HCT116 (cell line): ENCODE results near the gene MPPED1. TPM values are rescaled to one million over a fixed set of nuclear protein-coding genes. Genes with fewer than 3 reads are reported as not detected.

Experiments
- ATAC-seq: fragments of 200-7000 bp; cut with Tn5 transposase; 2 replicates; pipeline ENCODE4 v1.9.1; 2020; ENCODE audit warnings: mild to moderate bottlenecking, moderate library complexity
- BruUV-seq: library from RNA; stranded (reverse); fragments of 400-500 nt; replicated peaks from 2 replicates; lab custom pipeline; 2021; lab: Mats Ljungman, UMichigan
- CTCF ChIA-PET: fragments of 300-600 bp; sonication (Branson Sonifier 250); formaldehyde crosslinking; loops from one replicate; lab custom pipeline; 2021; ENCODE audit warnings: antibody characterized with exemption; lab: Charles Lee
- POLR2A ChIA-PET: fragments of 300-600, 350-600 bp; sonication (Branson Sonifier 250); formaldehyde crosslinking; loops from one replicate; lab custom pipeline; 2021; ENCODE audit warnings: antibody characterized with exemption; lab: Charles Lee
- RAD21 ChIA-PET, 2 experiments: fragments of 300-600 bp; sonication (Branson Sonifier 250); formaldehyde crosslinking; loops; one replicate each; lab custom pipeline; 2023; ENCODE audit warnings: low total read pairs in 2 of 2; ENCODE audit not compliant: uncharacterized antibody in 2 of 2, unreplicated experiment in 2 of 2, low non-redundant PET in 1 of 2; lab: Charles Lee
- DNase-seq: peaks from one replicate; pipeline ENCODE4 v3.0.0-alpha.2; 2010; ENCODE audit warnings: low read depth, low spot score
- H2AFZ ChIP-seq: fragments of 200-600 bp; shearing (Covaris generic), sonication (generic); 2 replicates; pipeline ENCODE4 v1.6.1; 2017; ENCODE audit warnings: low read depth, mixed run types, mixed read lengths, antibody characterized with exemption, low read length; ENCODE audit not compliant: poor library complexity, severe bottlenecking
- H3K27ac ChIP-seq: 2 replicates; pipeline ENCODE4 v1.5.1; 2012; ENCODE audit warnings: low read depth, low read length
- H3K27me3 ChIP-seq: fragments of 200-600 bp; sonication (generic); 2 replicates; pipeline ENCODE4 v1.6.1; 2016; ENCODE audit warnings: mixed run types, low read length, mixed read lengths; ENCODE audit not compliant: insufficient read depth
- H3K36me3 ChIP-seq, 2 experiments: fragments of 200-500 bp in 1 of 2; fragments of 200-600 bp in 1 of 2; sonication (Bioruptor generic) in 1 of 2; sonication (generic) in 1 of 2; 2 replicates each; pipeline versions ENCODE4 v1.5.1 to v1.6.1; 2014 to 2016; ENCODE audit warnings: low read length in 2 of 2, inconsistent platforms in 1 of 2, mixed read lengths in 1 of 2, mixed run types in 1 of 2; ENCODE audit not compliant: insufficient read depth in 2 of 2, control insufficient read depth in 1 of 2
- H3K4me1 ChIP-seq, 2 experiments: fragments of 200-600 bp in 1 of 2; sonication (generic) in 1 of 2; 2 replicates each; pipeline versions ENCODE4 v1.5.1 to v1.6.1; 2012 to 2017; ENCODE audit warnings: low read length in 2 of 2, inconsistent platforms in 1 of 2, mild to moderate bottlenecking in 1 of 2, mixed read lengths in 1 of 2, mixed run types in 1 of 2, moderate library complexity in 1 of 2; ENCODE audit not compliant: insufficient read depth in 2 of 2, control insufficient read depth in 1 of 2
- H3K4me2 ChIP-seq: fragments of 200-600 bp; sonication (generic); 2 replicates; pipeline ENCODE4 v1.6.1; 2017; ENCODE audit warnings: mixed run types, low read length, mixed read lengths
- H3K4me3 ChIP-seq, 2 experiments: fragments of 200-600 bp in 1 of 2; sonication (generic) in 1 of 2; replicated peaks in 1 of 2; 2 replicates each; pipeline ENCODE4 v1.5.1; 2011 to 2016; ENCODE audit warnings: low read length in 2 of 2, control low read depth in 1 of 2, low read depth in 1 of 2, mild to moderate bottlenecking in 1 of 2, mixed read lengths in 1 of 2, mixed run types in 1 of 2
- H3K79me2 ChIP-seq: fragments of 200-600 bp; sonication (generic); 2 replicates; pipeline ENCODE4 v1.6.1; 2017; ENCODE audit warnings: mild to moderate bottlenecking, mixed run types, low read length, moderate library complexity, mixed read lengths; ENCODE audit not compliant: insufficient read depth
- H3K9ac ChIP-seq: fragments of 200-600 bp; sonication (generic); 2 replicates; pipeline ENCODE4 v1.6.1; 2016; ENCODE audit warnings: low read length, mixed read lengths
- H3K9me2 ChIP-seq: fragments of 200-600 bp; sonication (generic), shearing (Covaris generic); 2 replicates; pipeline ENCODE4 v1.6.1; 2017; ENCODE audit warnings: mixed run types, mild to moderate bottlenecking, moderate library complexity; ENCODE audit not compliant: insufficient read depth
- H3K9me3 ChIP-seq, 2 experiments: fragments of 200-500 bp in 1 of 2; fragments of 200-600 bp in 1 of 2; sonication (Bioruptor generic) in 1 of 2; sonication (generic) in 1 of 2; 2 replicates each; pipeline ENCODE4 v1.6.1; 2014 to 2017; ENCODE audit warnings: low read length in 2 of 2, mixed read lengths in 2 of 2, inconsistent platforms in 1 of 2, low read depth in 1 of 2, mild to moderate bottlenecking in 1 of 2, mixed run types in 1 of 2, moderate library complexity in 1 of 2; ENCODE audit not compliant: control insufficient read depth in 1 of 2, insufficient read depth in 1 of 2
- H4K20me1 ChIP-seq: fragments of 200-600 bp; sonication (generic), shearing (Covaris generic); 2 replicates; pipeline ENCODE4 v1.6.1; 2017; ENCODE audit warnings: mixed run types, mild to moderate bottlenecking, moderate library complexity; ENCODE audit not compliant: insufficient read depth
- CBX3 ChIP-seq: IDR thresholded peaks from 2 replicates; pipeline ENCODE4 v1.6.1; 2012; ENCODE audit warnings: low read depth
- CEBPB ChIP-seq: IDR thresholded peaks from 2 replicates; pipeline ENCODE4 v1.6.1; 2012; ENCODE audit warnings: low read depth
- EGR1 ChIP-seq: IDR thresholded peaks from 2 replicates; pipeline ENCODE4 v1.6.1; 2012; ENCODE audit warnings: low read depth
- ELF1 ChIP-seq: IDR thresholded peaks from 2 replicates; pipeline ENCODE4 v1.6.1; 2012; ENCODE audit warnings: low read depth, borderline replicate concordance
- EZH2 ChIP-seq: fragments of 200-600 bp; sonication (generic); IDR thresholded peaks from 2 replicates; pipeline ENCODE4 v1.6.1; 2017; ENCODE audit warnings: antibody characterized with exemption, mixed run types
- EZH2phosphoT487 ChIP-seq: fragments of 200-600 bp; IDR thresholded peaks from 2 replicates; pipeline ENCODE4 v1.6.1; 2018; ENCODE audit warnings: antibody characterized with exemption, borderline replicate concordance
- FOSL1 ChIP-seq: IDR thresholded peaks from 2 replicates; pipeline ENCODE4 v1.6.1; 2012; ENCODE audit warnings: low read depth
- JUND ChIP-seq: IDR thresholded peaks from 2 replicates; pipeline ENCODE4 v1.6.1; 2012
- POLR2AphosphoS5 ChIP-seq: IDR thresholded peaks from 2 replicates; pipeline ENCODE4 v1.6.1; 2011; ENCODE audit warnings: mild to moderate bottlenecking, low read depth, low read length, moderate library complexity
- RAD21 ChIP-seq: IDR thresholded peaks from 2 replicates; pipeline ENCODE4 v1.6.1; 2012; ENCODE audit warnings: low read depth, mild to moderate bottlenecking
- SIN3A ChIP-seq: IDR thresholded peaks from 2 replicates; pipeline ENCODE4 v1.6.1; 2012; ENCODE audit warnings: low read depth
- SP1 ChIP-seq: IDR thresholded peaks from 2 replicates; pipeline ENCODE4 v1.6.1; 2012; ENCODE audit warnings: low read depth
- SRF ChIP-seq: IDR thresholded peaks from 2 replicates; pipeline ENCODE4 v1.6.1; 2012; ENCODE audit warnings: low read depth
- TCF7L2 ChIP-seq: IDR thresholded peaks from 2 replicates; pipeline ENCODE4 v1.7.0; 2011; ENCODE audit warnings: borderline replicate concordance, inconsistent platforms; ENCODE audit not compliant: insufficient read depth, insufficient read length; ENCODE audit errors: extremely low read depth
- YY1 ChIP-seq: IDR thresholded peaks from 2 replicates; pipeline ENCODE4 v1.6.1; 2011; ENCODE audit warnings: low read length, low read depth, moderate library complexity, mild to moderate bottlenecking; ENCODE audit not compliant: insufficient replicate concordance; ENCODE audit errors: extremely low read depth
- ZBTB33 ChIP-seq: IDR thresholded peaks from 2 replicates; pipeline ENCODE4 v1.6.1; 2011; ENCODE audit warnings: mild to moderate bottlenecking, low read length, moderate library complexity; ENCODE audit not compliant: insufficient replicate concordance; ENCODE audit errors: extremely low read depth
- ZFX ChIP-seq: fragments of 450-650 bp; IDR thresholded peaks from 2 replicates; pipeline ENCODE4 v1.6.1; 2017
- intact Hi-C: fragments of 100-400 bp; cut with micrococcal nuclease; formaldehyde crosslinking; loops from 2 replicates; pipeline ENCODE4 v1.10.0; 2022
- total RNA-seq: library from RNA; stranded (reverse); gene quantifications from one replicate; pipeline ENCODE4 v1.2.1, GENCODE V29; 2021; ENCODE audit not compliant: unreplicated experiment
- TF ChIP-seq, protein P1 (sequence below): IDR thresholded peaks from 2 replicates; pipeline ENCODE4 v1.6.1; 2012
- TF ChIP-seq, protein P2 (sequence below): IDR thresholded peaks from 2 replicates; pipeline ENCODE4 v1.6.1; 2012
- TF ChIP-seq, protein P3 (sequence below), 3 experiments: fragments of 200-600 bp in 1 of 3; sonication (generic) in 1 of 3; IDR thresholded peaks in 2 of 3; conservative IDR thresholded peaks in 1 of 3; 2 replicates each; pipeline ENCODE4 v1.5.1; 2012 to 2017; ENCODE audit warnings: low read depth in 2 of 3, low read length in 2 of 3, antibody characterized with exemption in 1 of 3, borderline replicate concordance in 1 of 3, control low read depth in 1 of 3, mild to moderate bottlenecking in 1 of 3, mixed read lengths in 1 of 3, mixed run types in 1 of 3, moderate library complexity in 1 of 3; ENCODE audit not compliant: insufficient read depth in 1 of 3

The MPPED1 gene
- total RNA-seq, 1 experiment from 2014 or later: not detected

DNA sequence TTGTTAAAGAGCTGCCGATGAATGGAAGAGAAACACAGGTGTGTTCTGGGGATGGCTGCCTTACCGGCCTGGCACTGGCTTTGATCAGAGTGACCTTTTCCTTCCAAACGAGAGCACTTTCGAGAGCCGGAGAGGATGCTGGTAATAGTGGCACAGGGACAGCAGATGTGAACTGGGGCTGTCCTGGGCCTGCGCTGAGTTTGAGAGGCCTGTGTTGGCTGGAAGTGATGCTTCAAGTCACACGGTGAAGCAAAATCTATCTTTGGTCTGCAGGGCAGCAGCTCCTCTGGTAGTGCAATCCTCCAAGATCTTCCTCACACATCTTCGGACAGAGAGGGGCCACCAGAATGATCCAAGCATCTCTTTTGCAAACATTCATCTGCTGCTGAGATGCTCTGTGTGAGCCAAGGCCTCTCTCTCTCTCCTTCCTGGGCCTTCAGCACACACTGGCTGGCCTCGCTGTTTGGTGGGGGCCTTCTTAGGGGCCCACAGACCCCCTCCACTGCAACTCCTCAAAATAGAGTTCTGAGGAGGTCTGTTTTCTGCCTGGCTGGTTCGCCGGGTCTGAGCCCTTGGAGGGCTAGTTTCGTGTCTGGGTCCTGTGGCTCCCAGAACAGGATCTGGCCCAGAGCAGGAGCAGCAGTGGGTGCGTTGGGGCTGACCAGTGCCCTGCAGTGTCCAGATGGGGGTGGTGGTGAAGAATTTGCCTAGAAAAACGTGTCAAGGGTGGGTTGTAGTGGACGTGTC, 6.4 kb downstream of the MPPED1 start:
- Histone ChIP-seq H3K27ac (no peak overlapping the region), H3K27me3 (peaks cover 40% of the 10 kb centered on the region), H3K36me3 (no peaks in the 10 kb centered on the region), H3K4me3 (no peak overlapping the region), H4K20me1 (no peaks in the 10 kb centered on the region), H3K79me2 (no peaks in the 10 kb centered on the region), H3K4me2 (no peak overlapping the region), H3K9me2 (no peaks in the 10 kb centered on the region), H3K4me1 (no peaks in the 10 kb centered on the region), H3K9me3 (no peaks in the 10 kb centered on the region), H3K9ac (no peak overlapping the region), H2AFZ (no peak overlapping the region)
- DNase-seq (no peak), ATAC-seq (no peak)
- POLR2A ChIA-PET: no interaction called here
- no TSS peak for BruUV-seq
- intact Hi-C loops: no loop called here
- TF ChIP-seq, protein P1, sequence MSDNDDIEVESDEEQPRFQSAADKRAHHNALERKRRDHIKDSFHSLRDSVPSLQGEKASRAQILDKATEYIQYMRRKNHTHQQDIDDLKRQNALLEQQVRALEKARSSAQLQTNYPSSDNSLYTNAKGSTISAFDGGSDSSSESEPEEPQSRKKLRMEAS: no peak
- no peak for TF ChIP-seq FOSL1
- TF ChIP-seq EZH2phosphoT487: no peak
- TF ChIP-seq ELF1: no peak
- TF ChIP-seq, protein P2, sequence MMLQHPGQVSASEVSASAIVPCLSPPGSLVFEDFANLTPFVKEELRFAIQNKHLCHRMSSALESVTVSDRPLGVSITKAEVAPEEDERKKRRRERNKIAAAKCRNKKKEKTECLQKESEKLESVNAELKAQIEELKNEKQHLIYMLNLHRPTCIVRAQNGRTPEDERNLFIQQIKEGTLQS: no peak
- TF ChIP-seq, protein P3, sequence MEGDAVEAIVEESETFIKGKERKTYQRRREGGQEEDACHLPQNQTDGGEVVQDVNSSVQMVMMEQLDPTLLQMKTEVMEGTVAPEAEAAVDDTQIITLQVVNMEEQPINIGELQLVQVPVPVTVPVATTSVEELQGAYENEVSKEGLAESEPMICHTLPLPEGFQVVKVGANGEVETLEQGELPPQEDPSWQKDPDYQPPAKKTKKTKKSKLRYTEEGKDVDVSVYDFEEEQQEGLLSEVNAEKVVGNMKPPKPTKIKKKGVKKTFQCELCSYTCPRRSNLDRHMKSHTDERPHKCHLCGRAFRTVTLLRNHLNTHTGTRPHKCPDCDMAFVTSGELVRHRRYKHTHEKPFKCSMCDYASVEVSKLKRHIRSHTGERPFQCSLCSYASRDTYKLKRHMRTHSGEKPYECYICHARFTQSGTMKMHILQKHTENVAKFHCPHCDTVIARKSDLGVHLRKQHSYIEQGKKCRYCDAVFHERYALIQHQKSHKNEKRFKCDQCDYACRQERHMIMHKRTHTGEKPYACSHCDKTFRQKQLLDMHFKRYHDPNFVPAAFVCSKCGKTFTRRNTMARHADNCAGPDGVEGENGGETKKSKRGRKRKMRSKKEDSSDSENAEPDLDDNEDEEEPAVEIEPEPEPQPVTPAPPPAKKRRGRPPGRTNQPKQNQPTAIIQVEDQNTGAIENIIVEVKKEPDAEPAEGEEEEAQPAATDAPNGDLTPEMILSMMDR (IDR thresholded peaks at IDR 0.05 in 2 of 3, conservative IDR thresholded peaks at IDR 0.05 in 1 of 3; ENCODE audit: borderline replicate concordance in 1 of 3, insufficient read depth in 1 of 3, low read depth in 2 of 3, low read length in 2 of 3): no peak
- TF ChIP-seq RAD21: no peak
- TF ChIP-seq YY1: no peak
- TF ChIP-seq EZH2: no peak
- TF ChIP-seq EGR1: no peak
- no peak for TF ChIP-seq ZFX
- TF ChIP-seq SP1: no peak
- TF ChIP-seq JUND: no peak
- no peak for TF ChIP-seq POLR2AphosphoS5
- TF ChIP-seq CBX3: no peak
- TF ChIP-seq CEBPB: no peak
- no peak for TF ChIP-seq SIN3A
- no peak for TF ChIP-seq ZBTB33
- TF ChIP-seq SRF: no peak
- TF ChIP-seq TCF7L2: no peak
- RAD21 ChIA-PET: no interaction called here
- CTCF ChIA-PET: no interaction called here
